ENCODE results near the gene ZNF473.

The ZNF473 gene

GRCh38 chr19:50026550-50026906 lies 723 bp downstream of the ZNF473 start:
- H3K27me3 ChIP-seq (ENCODE audit: insufficient read depth, low read length, poor library complexity, severe bottlenecking) = no peaks in the 10 kb centered on the region
- H3K36me3 ChIP-seq (ENCODE audit: insufficient read depth, low read length) = peaks cover 2% of the 10 kb centered on the region; the same call in 1 of the 2 replicates
- H3K4me3 ChIP-seq (ENCODE audit: low read length, poor library complexity, severe bottlenecking) = peak overlapping the region; percentile 89
- TF ChIP-seq, protein P1, sequence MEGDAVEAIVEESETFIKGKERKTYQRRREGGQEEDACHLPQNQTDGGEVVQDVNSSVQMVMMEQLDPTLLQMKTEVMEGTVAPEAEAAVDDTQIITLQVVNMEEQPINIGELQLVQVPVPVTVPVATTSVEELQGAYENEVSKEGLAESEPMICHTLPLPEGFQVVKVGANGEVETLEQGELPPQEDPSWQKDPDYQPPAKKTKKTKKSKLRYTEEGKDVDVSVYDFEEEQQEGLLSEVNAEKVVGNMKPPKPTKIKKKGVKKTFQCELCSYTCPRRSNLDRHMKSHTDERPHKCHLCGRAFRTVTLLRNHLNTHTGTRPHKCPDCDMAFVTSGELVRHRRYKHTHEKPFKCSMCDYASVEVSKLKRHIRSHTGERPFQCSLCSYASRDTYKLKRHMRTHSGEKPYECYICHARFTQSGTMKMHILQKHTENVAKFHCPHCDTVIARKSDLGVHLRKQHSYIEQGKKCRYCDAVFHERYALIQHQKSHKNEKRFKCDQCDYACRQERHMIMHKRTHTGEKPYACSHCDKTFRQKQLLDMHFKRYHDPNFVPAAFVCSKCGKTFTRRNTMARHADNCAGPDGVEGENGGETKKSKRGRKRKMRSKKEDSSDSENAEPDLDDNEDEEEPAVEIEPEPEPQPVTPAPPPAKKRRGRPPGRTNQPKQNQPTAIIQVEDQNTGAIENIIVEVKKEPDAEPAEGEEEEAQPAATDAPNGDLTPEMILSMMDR (conservative IDR thresholded peaks at IDR 0.05; ENCODE audit: low read length) = no peak
- no peak for TF ChIP-seq EZH2phosphoT487 (IDR thresholded peaks at IDR 0.05; ENCODE audit: borderline replicate concordance)
- H2AFZ ChIP-seq (ENCODE audit: low read length) = no peak overlapping the region
- H3K9me2 ChIP-seq (replicated peaks; ENCODE audit: low read depth, low read length) = no peaks in the 10 kb centered on the region
- H4K20me1 ChIP-seq (ENCODE audit: insufficient read depth, low read length, poor library complexity, severe bottlenecking) = peaks cover 34% of the 10 kb centered on the region
- H3K4me2 ChIP-seq (ENCODE audit: low read depth, low read length, poor library complexity, severe bottlenecking) = peak overlapping the region; percentile 72
- H3K9me3 ChIP-seq (ENCODE audit: insufficient read depth, low read depth, low read length) = no peaks in the 10 kb centered on the region
- no peaks in the 10 kb centered on the region for H3F3A ChIP-seq (ENCODE audit: low read depth)
- peak overlapping the region; percentile 65 for H3K9ac ChIP-seq (ENCODE audit: low read depth, low read length, poor library complexity, severe bottlenecking)
- H3K4me1 ChIP-seq (ENCODE audit: insufficient read depth, low read length, poor library complexity, severe bottlenecking) = peaks cover 32% of the 10 kb centered on the region
- H3K79me2 ChIP-seq (ENCODE audit: insufficient read depth, low read length) = peaks cover 79% of the 10 kb centered on the region

DNA sequence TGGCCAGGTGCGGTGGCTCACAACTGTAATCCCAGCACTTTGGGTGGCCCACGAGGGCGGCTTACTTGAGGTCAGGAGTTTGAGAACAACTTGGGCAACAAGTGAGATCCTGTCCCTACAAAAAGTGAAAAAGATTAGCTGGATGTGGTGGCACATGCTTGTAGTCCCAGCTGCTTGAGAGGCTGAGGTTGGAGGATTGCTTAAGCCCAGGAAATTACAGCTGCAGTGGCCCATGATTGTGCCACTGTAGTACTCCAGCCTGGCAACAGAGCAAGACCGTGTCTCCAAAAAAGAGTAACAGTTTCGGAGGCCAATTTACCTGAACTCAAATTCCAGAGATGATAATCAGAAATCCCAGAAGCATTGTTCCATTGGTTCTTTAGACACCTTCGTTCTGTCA lies 4.4 kb downstream of the ZNF473 start:
- no peaks in the 10 kb centered on the region for H3K9me3 ChIP-seq (ENCODE audit: insufficient read depth, low read depth, low read length)
- H3K27me3 ChIP-seq (ENCODE audit: insufficient read depth, low read length, poor library complexity, severe bottlenecking) = no peaks in the 10 kb centered on the region
- no peak overlapping the region for H3K4me3 ChIP-seq (ENCODE audit: low read length, poor library complexity, severe bottlenecking)
- H3K9me2 ChIP-seq (replicated peaks; ENCODE audit: low read depth, low read length) = no peaks in the 10 kb centered on the region
- peaks cover 23% of the 10 kb centered on the region for H4K20me1 ChIP-seq (ENCODE audit: insufficient read depth, low read length, poor library complexity, severe bottlenecking)
- H3K36me3 ChIP-seq (ENCODE audit: insufficient read depth, low read length) = peaks cover 28% of the 10 kb centered on the region; the same call in 1 of the 2 replicates
- no peak overlapping the region for H3K9ac ChIP-seq (ENCODE audit: low read depth, low read length, poor library complexity, severe bottlenecking)
- H3K4me2 ChIP-seq (ENCODE audit: low read depth, low read length, poor library complexity, severe bottlenecking) = peak overlapping the region; percentile 59
- H3K79me2 ChIP-seq (ENCODE audit: insufficient read depth, low read length) = peaks cover 67% of the 10 kb centered on the region
- no peak overlapping the region for H2AFZ ChIP-seq (ENCODE audit: low read length)
- peaks cover 17% of the 10 kb centered on the region for H3K4me1 ChIP-seq (ENCODE audit: insufficient read depth, low read length, poor library complexity, severe bottlenecking)
- TF ChIP-seq, protein P1 (conservative IDR thresholded peaks at IDR 0.05; ENCODE audit: low read length) = no peak
- H3F3A ChIP-seq (ENCODE audit: low read depth) = no peaks in the 10 kb centered on the region

GRCh38 chr19:50030937-50031336 lies 5.1 kb downstream of the ZNF473 start:
- Histone ChIP-seq H3K9ac (ENCODE audit: low read depth, low read length, poor library complexity, severe bottlenecking) (no peak overlapping the region), H4K20me1 (ENCODE audit: insufficient read depth, low read length, poor library complexity, severe bottlenecking) (peaks cover 23% of the 10 kb centered on the region), H3K36me3 (ENCODE audit: insufficient read depth, low read length) (peaks cover 33% of the 10 kb centered on the region; the same call in 1 of the 2 replicates), H3F3A (ENCODE audit: low read depth) (no peaks in the 10 kb centered on the region), H3K4me2 (ENCODE audit: low read depth, low read length, poor library complexity, severe bottlenecking) (peak overlapping the region; percentile 59), H2AFZ (ENCODE audit: low read length) (no peak overlapping the region), H3K9me3 (ENCODE audit: insufficient read depth, low read depth, low read length) (no peaks in the 10 kb centered on the region), H3K27me3 (ENCODE audit: insufficient read depth, low read length, poor library complexity, severe bottlenecking) (no peaks in the 10 kb centered on the region), H3K4me1 (ENCODE audit: insufficient read depth, low read length, poor library complexity, severe bottlenecking) (peaks cover 17% of the 10 kb centered on the region), H3K4me3 (ENCODE audit: low read length, poor library complexity, severe bottlenecking) (no peak overlapping the region), H3K79me2 (ENCODE audit: insufficient read depth, low read length) (peaks cover 66% of the 10 kb centered on the region), H3K9me2 (replicated peaks; ENCODE audit: low read depth, low read length) (no peaks in the 10 kb centered on the region)
- no peak for TF ChIP-seq EZH2phosphoT487 (IDR thresholded peaks at IDR 0.05; ENCODE audit: borderline replicate concordance)
- TF ChIP-seq, protein P1 (conservative IDR thresholded peaks at IDR 0.05; ENCODE audit: low read length) = no peak

All from Loucy (cell line).